Loucy (cell line): ENCODE results near the gene TRERF1.
"Not testable (repeated sequence)": the region's sequence is repeated elsewhere in the genome, so short reads cannot be mapped to it uniquely, and the experiment has no call there.

ENCODE experiments used
- H2AFZ ChIP-seq: fragments of 200-600 bp; sonication (generic); 2 replicates; pipeline ENCODE4 v1.6.0; 2016; ENCODE audit warnings: antibody characterized with exemption, mild to moderate bottlenecking, low read length, moderate library complexity
- H3F3A ChIP-seq: fragments of 200-600 bp; 2 replicates; pipeline ENCODE4 v1.6.0; 2016; ENCODE audit warnings: antibody characterized with exemption, low read depth, mild to moderate bottlenecking
- H3K27me3 ChIP-seq: fragments of 200-600 bp; sonication (generic); 2 replicates; pipeline ENCODE4 v1.6.1; 2014; ENCODE audit warnings: low read length, mild to moderate bottlenecking; ENCODE audit not compliant: insufficient read depth, poor library complexity, severe bottlenecking
- H3K36me3 ChIP-seq: fragments of 200-600 bp; sonication (generic); 2 replicates; pipeline ENCODE4 v1.6.1; 2016; ENCODE audit warnings: low read length; ENCODE audit not compliant: insufficient read depth
- H3K4me1 ChIP-seq: fragments of 200-600 bp; sonication (generic); 2 replicates; pipeline ENCODE4 v1.5.1; 2014; ENCODE audit warnings: low read length, mild to moderate bottlenecking; ENCODE audit not compliant: insufficient read depth, poor library complexity, severe bottlenecking
- H3K4me2 ChIP-seq: fragments of 200-600 bp; sonication (generic); 2 replicates; pipeline ENCODE4 v1.6.0; 2014; ENCODE audit warnings: antibody characterized with exemption, low read length, low read depth, mild to moderate bottlenecking; ENCODE audit not compliant: poor library complexity, severe bottlenecking
- H3K4me3 ChIP-seq: fragments of 200-600 bp; sonication (generic); 2 replicates; pipeline ENCODE4 v1.5.1; 2014; ENCODE audit warnings: low read length, mild to moderate bottlenecking, mixed read lengths; ENCODE audit not compliant: poor library complexity, severe bottlenecking
- H3K79me2 ChIP-seq: fragments of 200-600 bp; sonication (generic); 2 replicates; pipeline ENCODE4 v1.6.1; 2014; ENCODE audit warnings: low read length; ENCODE audit not compliant: insufficient read depth
- H3K9ac ChIP-seq: fragments of 200-600 bp; sonication (generic); 2 replicates; pipeline ENCODE4 v1.6.0; 2014; ENCODE audit warnings: mild to moderate bottlenecking, low read depth, low read length, moderate library complexity; ENCODE audit not compliant: poor library complexity, severe bottlenecking
- H3K9me2 ChIP-seq: fragments of 200-600 bp; sonication (generic); replicated peaks from 2 replicates; pipeline ENCODE4 v1.6.1; 2016; ENCODE audit warnings: low read depth, low read length, mixed read lengths
- H3K9me3 ChIP-seq: fragments of 200-600 bp; sonication (generic); 2 replicates; pipeline ENCODE4 v1.6.1; 2014; ENCODE audit warnings: mild to moderate bottlenecking, antibody characterized with exemption, low read length, low read depth; ENCODE audit not compliant: insufficient read depth
- H4K20me1 ChIP-seq: fragments of 200-600 bp; sonication (generic); 2 replicates; pipeline ENCODE4 v1.6.0; 2014; ENCODE audit warnings: antibody characterized with exemption, low read length, mild to moderate bottlenecking; ENCODE audit not compliant: insufficient read depth, poor library complexity, severe bottlenecking
- EZH2phosphoT487 ChIP-seq: fragments of 200-600 bp; IDR thresholded peaks from 2 replicates; pipeline ENCODE4 v1.6.1; 2018; ENCODE audit warnings: antibody characterized with exemption, mild to moderate bottlenecking, moderate library complexity, borderline replicate concordance
- TF ChIP-seq, protein P1 (sequence below): fragments of 200-600 bp; sonication (generic); conservative IDR thresholded peaks from 2 replicates; pipeline ENCODE4 v1.5.1; 2014; ENCODE audit warnings: mild to moderate bottlenecking, antibody characterized with exemption, low read length

Gene TRERF1

DNA sequence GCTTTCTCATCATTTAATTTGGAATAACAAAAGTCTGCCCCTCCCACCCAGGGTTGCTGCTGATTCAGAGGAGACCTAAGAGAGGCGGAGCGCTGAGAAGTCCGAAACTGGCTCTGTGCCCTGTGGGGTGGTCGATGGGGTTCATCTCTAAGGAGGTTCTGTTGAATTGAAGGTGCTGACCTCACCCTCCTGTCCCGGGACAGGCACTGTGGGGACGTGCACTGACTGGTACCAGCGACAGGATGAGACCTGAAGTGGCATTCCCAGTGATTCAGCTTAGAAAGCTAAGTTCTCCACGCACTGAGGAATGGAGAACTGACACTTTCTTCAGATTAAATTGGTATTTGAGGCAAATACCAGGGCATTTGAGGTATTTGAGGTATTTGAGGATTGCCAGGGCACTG lies 258.2 kb downstream of the TRERF1 start:
- Histone ChIP-seq H3K9me2 (no peaks in the 10 kb centered on the region), H3K4me3 (no peak overlapping the region), H3K9ac (no peak overlapping the region)

DNA sequence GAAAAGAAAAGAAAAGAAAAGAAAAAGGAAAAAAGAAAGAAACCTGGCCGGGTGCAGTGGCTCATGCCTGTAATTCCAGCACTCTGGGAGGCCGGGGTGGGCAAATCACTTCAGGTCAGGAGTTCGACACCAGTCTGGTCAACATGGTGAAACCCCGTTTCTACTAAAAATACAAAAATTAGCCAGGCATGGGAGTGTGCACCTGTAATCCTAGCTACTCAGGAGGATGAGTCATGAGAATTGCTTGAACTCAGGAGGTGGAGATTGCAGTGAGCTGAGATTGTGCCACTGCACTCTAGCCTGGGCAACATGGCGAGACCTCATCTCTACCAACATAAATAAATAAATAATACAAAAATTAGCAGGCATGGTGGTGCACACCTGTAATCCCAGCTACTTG lies 259.3 kb downstream of the TRERF1 start:
- H3K9me2 ChIP-seq, H3K4me1 ChIP-seq, H4K20me1 ChIP-seq, H3F3A ChIP-seq, H2AFZ ChIP-seq, H3K36me3 ChIP-seq, H3K79me2 ChIP-seq, H3K27me3 ChIP-seq, H3K4me2 ChIP-seq, H3K9ac ChIP-seq, H3K4me3 ChIP-seq, H3K9me3 ChIP-seq: not testable (repeated sequence)

More for the DNA sequence above, 258.2 kb downstream of the TRERF1 start:
- H3K27me3 ChIP-seq: no peaks in the 10 kb centered on the region
- H3K4me2 ChIP-seq: no peak overlapping the region
- no peaks in the 10 kb centered on the region; the same call in 1 of the 2 replicates for H3F3A ChIP-seq
- no peak for TF ChIP-seq EZH2phosphoT487
- TF ChIP-seq, protein P1, sequence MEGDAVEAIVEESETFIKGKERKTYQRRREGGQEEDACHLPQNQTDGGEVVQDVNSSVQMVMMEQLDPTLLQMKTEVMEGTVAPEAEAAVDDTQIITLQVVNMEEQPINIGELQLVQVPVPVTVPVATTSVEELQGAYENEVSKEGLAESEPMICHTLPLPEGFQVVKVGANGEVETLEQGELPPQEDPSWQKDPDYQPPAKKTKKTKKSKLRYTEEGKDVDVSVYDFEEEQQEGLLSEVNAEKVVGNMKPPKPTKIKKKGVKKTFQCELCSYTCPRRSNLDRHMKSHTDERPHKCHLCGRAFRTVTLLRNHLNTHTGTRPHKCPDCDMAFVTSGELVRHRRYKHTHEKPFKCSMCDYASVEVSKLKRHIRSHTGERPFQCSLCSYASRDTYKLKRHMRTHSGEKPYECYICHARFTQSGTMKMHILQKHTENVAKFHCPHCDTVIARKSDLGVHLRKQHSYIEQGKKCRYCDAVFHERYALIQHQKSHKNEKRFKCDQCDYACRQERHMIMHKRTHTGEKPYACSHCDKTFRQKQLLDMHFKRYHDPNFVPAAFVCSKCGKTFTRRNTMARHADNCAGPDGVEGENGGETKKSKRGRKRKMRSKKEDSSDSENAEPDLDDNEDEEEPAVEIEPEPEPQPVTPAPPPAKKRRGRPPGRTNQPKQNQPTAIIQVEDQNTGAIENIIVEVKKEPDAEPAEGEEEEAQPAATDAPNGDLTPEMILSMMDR: no peak
- no peak overlapping the region for H2AFZ ChIP-seq
- H3K79me2 ChIP-seq: no peaks in the 10 kb centered on the region
- H3K9me3 ChIP-seq: no peaks in the 10 kb centered on the region
- no peaks in the 10 kb centered on the region for H3K4me1 ChIP-seq
- no peaks in the 10 kb centered on the region for H4K20me1 ChIP-seq
- H3K36me3 ChIP-seq: no peaks in the 10 kb centered on the region

DNA sequence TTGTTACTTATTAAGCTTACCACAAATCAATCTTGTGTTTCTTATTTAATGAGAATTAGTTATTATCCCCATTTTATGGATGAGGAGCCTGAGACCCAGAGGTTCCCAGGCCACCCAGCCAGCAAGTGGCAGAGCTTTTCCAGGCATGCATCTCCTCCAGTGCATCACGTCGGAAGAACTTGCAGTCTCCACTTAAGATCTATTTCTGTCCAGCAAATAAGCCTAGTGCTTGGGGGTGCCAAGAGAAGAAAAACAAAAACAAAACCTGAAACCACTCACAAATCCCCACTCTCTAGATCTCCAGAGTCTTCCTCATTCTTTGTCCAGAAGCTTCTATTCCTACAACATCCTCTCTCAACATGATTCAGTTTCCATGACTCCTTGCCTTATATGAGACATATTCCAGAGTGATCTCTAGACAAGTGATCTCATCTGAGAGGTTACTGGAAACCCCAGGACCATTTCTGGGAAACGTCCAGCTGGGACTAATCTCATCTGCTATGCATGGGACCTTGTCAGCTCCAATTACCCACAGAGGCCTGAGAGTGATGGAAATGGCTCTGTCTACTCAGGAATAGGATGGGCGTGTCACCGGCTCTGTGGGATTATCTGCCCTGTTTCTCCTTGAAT lies 261.1 kb downstream of the TRERF1 start:
- no peak overlapping the region for H3K4me3 ChIP-seq

More for the DNA sequence above, 261.1 kb downstream of the TRERF1 start:
- H3K9ac ChIP-seq: no peak overlapping the region
- no peaks in the 10 kb centered on the region for H4K20me1 ChIP-seq
- no peaks in the 10 kb centered on the region for H3F3A ChIP-seq
- no peaks in the 10 kb centered on the region for H3K36me3 ChIP-seq
- no peaks in the 10 kb centered on the region for H3K9me2 ChIP-seq
- no peaks in the 10 kb centered on the region for H3K79me2 ChIP-seq
- TF ChIP-seq, protein P1: no peak
- no peak for TF ChIP-seq EZH2phosphoT487
- H3K4me1 ChIP-seq: no peaks in the 10 kb centered on the region
- no peak overlapping the region for H2AFZ ChIP-seq
- no peaks in the 10 kb centered on the region for H3K9me3 ChIP-seq
- H3K4me2 ChIP-seq: no peak overlapping the region
- H3K27me3 ChIP-seq: no peaks in the 10 kb centered on the region
